ENCODE measurements around the gene RALBP1.

Gene RALBP1

DNA sequence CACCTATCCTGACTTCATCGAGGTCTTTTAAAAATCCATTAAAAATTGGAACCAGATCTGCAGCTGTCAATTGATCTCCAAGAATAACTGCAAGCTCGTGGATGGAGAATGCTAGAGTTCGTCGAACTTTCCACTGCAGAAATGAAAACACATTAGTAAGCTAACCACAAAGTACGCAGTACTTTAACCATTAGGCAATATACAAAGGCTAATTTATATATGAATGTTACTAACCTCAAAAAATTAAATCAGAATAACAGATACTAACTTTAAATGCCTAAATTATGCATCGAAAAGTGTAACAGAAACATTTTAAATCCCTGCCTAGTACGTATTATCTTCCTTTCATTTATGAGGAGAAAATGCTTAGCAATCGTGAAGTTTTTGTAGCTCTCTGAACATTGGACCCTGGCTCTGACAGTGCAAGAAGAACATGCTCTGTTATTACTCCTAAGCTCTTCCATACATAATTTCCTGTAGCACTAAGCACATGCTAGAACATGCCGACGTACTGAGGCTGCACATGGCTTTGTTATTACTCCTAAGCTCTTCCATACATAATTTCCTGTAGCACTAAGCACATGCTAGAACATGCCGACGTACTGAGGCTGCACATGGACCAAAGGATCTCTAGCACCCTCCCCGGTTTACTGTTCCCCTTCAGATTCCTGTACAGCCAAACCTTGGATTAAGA is 82.1 kb downstream of the RALBP1 start:
- no peak overlapping the region for H3K4me3 ChIP-seq
- peaks cover 2% of the 10 kb centered on the region; the same call in 1 of the 2 replicates for H3K9me3 ChIP-seq (ENCODE audit: low read depth, low read length)
- no peak for DNase-seq (ENCODE audit: low read depth, low spot score)
- H3K36me3 ChIP-seq (ENCODE audit: insufficient read depth, low read length), result peaks cover 76% of the 10 kb centered on the region
- no peak overlapping the region for H3K27ac ChIP-seq
- H3K9ac ChIP-seq (ENCODE audit: insufficient read length), result no peak overlapping the region
- TF ChIP-seq FOXP2 (optimal IDR thresholded peaks at IDR 0.05; ENCODE audit: control extremely low read depth, extremely low read length, insufficient read depth) (no peak), EZH2 (IDR thresholded peaks at IDR 0.05) (no peak), POLR2AphosphoS5 (IDR thresholded peaks at IDR 0.05; ENCODE audit: borderline replicate concordance, low read depth, low read length) (no peak)

- H3K27ac ChIP-seq, result no peak overlapping the region
- peaks cover 76% of the 10 kb centered on the region for H3K36me3 ChIP-seq (ENCODE audit: insufficient read depth, low read length)
- H3K9ac ChIP-seq (ENCODE audit: insufficient read length), result no peak overlapping the region
Observed at GRCh38 chr18:9558387-9559064, 83.2 kb downstream of the RALBP1 start.

GRCh38 chr18:9559253-9559652 is 83.9 kb downstream of the RALBP1 start:
- TF ChIP-seq EZH2 (IDR thresholded peaks at IDR 0.05) (no peak), FOXP2 (optimal IDR thresholded peaks at IDR 0.05; ENCODE audit: control extremely low read depth, extremely low read length, insufficient read depth) (no peak), POLR2AphosphoS5 (IDR thresholded peaks at IDR 0.05; ENCODE audit: borderline replicate concordance, low read depth, low read length) (no peak)
- H3K4me3 ChIP-seq, result no peak overlapping the region
- H3K36me3 ChIP-seq (ENCODE audit: insufficient read depth, low read length), result peaks cover 72% of the 10 kb centered on the region
- no peaks in the 10 kb centered on the region for H3K9me3 ChIP-seq (ENCODE audit: low read depth, low read length)
- no peak for DNase-seq (ENCODE audit: low read depth, low spot score)
- no peak overlapping the region for H3K27ac ChIP-seq
- H3K9ac ChIP-seq (ENCODE audit: insufficient read length), result no peak overlapping the region

More at GRCh38 chr18:9558387-9559064, 83.2 kb downstream of the RALBP1 start:
- no peak for DNase-seq (ENCODE audit: low read depth, low spot score)
- Histone ChIP-seq H3K4me3 (no peak overlapping the region), H3K9me3 (ENCODE audit: low read depth, low read length) (no peaks in the 10 kb centered on the region)
- TF ChIP-seq EZH2 (IDR thresholded peaks at IDR 0.05), result no peak
- TF ChIP-seq FOXP2 (optimal IDR thresholded peaks at IDR 0.05; ENCODE audit: control extremely low read depth, extremely low read length, insufficient read depth), result no peak
- no peak for TF ChIP-seq POLR2AphosphoS5 (IDR thresholded peaks at IDR 0.05; ENCODE audit: borderline replicate concordance, low read depth, low read length)

- Histone ChIP-seq H3K27ac (no peak overlapping the region), H3K9me3 (ENCODE audit: low read depth, low read length) (no peaks in the 10 kb centered on the region), H3K36me3 (ENCODE audit: insufficient read depth, low read length) (peaks cover 54% of the 10 kb centered on the region), H3K4me3 (no peak overlapping the region), H3K9ac (ENCODE audit: insufficient read length) (no peak overlapping the region)
- DNase-seq (ENCODE audit: low read depth, low spot score), result no peak
- TF ChIP-seq FOXP2 (optimal IDR thresholded peaks at IDR 0.05; ENCODE audit: control extremely low read depth, extremely low read length, insufficient read depth), result no peak
- no peak for TF ChIP-seq POLR2AphosphoS5 (IDR thresholded peaks at IDR 0.05; ENCODE audit: borderline replicate concordance, low read depth, low read length)
- TF ChIP-seq EZH2 (IDR thresholded peaks at IDR 0.05), result no peak
Observed at GRCh38 chr18:9561759-9562158, 86.4 kb downstream of the RALBP1 start.

DNA sequence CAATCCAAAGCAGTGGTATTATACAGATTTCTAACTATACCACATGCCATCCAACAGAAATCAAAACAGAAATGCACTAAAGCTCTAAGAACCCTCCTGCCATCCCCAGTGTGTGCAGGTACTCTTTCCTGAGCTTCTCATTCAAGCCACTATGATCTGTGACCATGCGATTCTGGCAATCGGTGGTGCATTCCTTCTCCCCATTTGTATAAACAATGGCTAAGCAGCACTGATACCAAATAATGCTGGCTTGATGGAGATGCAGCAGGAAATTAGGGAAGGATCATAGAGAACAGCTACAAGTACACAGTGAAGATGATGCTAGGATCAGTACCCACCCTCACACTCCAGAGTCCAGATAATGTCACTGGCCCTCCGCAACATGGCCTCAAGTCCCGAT is 87.3 kb downstream of the RALBP1 start:
- TF ChIP-seq EZH2 (IDR thresholded peaks at IDR 0.05), result no peak
- TF ChIP-seq FOXP2 (optimal IDR thresholded peaks at IDR 0.05; ENCODE audit: control extremely low read depth, extremely low read length, insufficient read depth), result no peak
- TF ChIP-seq POLR2AphosphoS5 (IDR thresholded peaks at IDR 0.05; ENCODE audit: borderline replicate concordance, low read depth, low read length), result no peak
- Histone ChIP-seq H3K27ac (no peak overlapping the region), H3K9me3 (ENCODE audit: low read depth, low read length) (no peaks in the 10 kb centered on the region), H3K9ac (ENCODE audit: insufficient read length) (no peak overlapping the region), H3K36me3 (ENCODE audit: insufficient read depth, low read length) (peaks cover 51% of the 10 kb centered on the region), H3K4me3 (no peak overlapping the region)
- no peak for DNase-seq (ENCODE audit: low read depth, low spot score)

DNA sequence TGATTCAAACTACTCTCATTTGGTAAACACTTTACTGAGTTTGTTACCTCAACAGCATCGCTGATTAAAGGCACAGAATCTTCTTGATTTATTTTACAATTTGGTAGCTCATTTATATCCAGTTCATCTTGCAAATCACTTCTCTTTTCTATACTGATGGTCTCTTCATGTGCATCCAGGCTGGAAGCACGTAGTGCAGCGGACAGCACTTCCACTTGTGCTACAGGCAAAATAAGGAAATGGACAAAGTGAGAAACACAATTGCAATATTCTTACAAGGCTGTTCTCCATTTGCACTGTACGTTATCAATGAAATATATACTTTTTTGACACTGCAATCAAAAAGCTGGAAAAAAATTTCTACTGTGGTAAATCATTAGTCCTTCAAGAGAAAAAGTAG is 88.0 kb downstream of the RALBP1 start:
- TF ChIP-seq FOXP2 (optimal IDR thresholded peaks at IDR 0.05; ENCODE audit: control extremely low read depth, extremely low read length, insufficient read depth) (no peak), POLR2AphosphoS5 (IDR thresholded peaks at IDR 0.05; ENCODE audit: borderline replicate concordance, low read depth, low read length) (no peak), EZH2 (IDR thresholded peaks at IDR 0.05) (no peak)
- no peak for DNase-seq (ENCODE audit: low read depth, low spot score)
- no peak overlapping the region for H3K27ac ChIP-seq

GRCh38 chr18:9565407-9565806 is 90.1 kb downstream of the RALBP1 start:
- TF ChIP-seq EZH2 (IDR thresholded peaks at IDR 0.05) (no peak), FOXP2 (optimal IDR thresholded peaks at IDR 0.05; ENCODE audit: control extremely low read depth, extremely low read length, insufficient read depth) (no peak)

More for the DNA sequence above, 88.0 kb downstream of the RALBP1 start:
- no peak overlapping the region for H3K9ac ChIP-seq (ENCODE audit: insufficient read length)
- no peak overlapping the region for H3K4me3 ChIP-seq
- H3K9me3 ChIP-seq (ENCODE audit: low read depth, low read length), result no peaks in the 10 kb centered on the region
- H3K36me3 ChIP-seq (ENCODE audit: insufficient read depth, low read length), result peaks cover 54% of the 10 kb centered on the region

GRCh38 chr18:9568186-9568585 is 92.9 kb downstream of the RALBP1 start:
- H3K9ac ChIP-seq (ENCODE audit: insufficient read length), result no peak overlapping the region
- DNase-seq (ENCODE audit: low read depth, low spot score), result no peak
- no peak overlapping the region for H3K27ac ChIP-seq
- TF ChIP-seq POLR2AphosphoS5 (IDR thresholded peaks at IDR 0.05; ENCODE audit: borderline replicate concordance, low read depth, low read length), result no peak
- no peak for TF ChIP-seq EZH2 (IDR thresholded peaks at IDR 0.05)
- no peak for TF ChIP-seq FOXP2 (optimal IDR thresholded peaks at IDR 0.05; ENCODE audit: control extremely low read depth, extremely low read length, insufficient read depth)
- no peaks in the 10 kb centered on the region for H3K9me3 ChIP-seq (ENCODE audit: low read depth, low read length)
- peaks cover 53% of the 10 kb centered on the region for H3K36me3 ChIP-seq (ENCODE audit: insufficient read depth, low read length)
- no peak overlapping the region for H3K4me3 ChIP-seq

More at GRCh38 chr18:9565407-9565806, 90.1 kb downstream of the RALBP1 start:
- H3K4me3 ChIP-seq, result no peak overlapping the region
- no peak overlapping the region for H3K27ac ChIP-seq
- no peak for DNase-seq (ENCODE audit: low read depth, low spot score)
- no peak overlapping the region for H3K9ac ChIP-seq (ENCODE audit: insufficient read length)
- peaks cover 59% of the 10 kb centered on the region for H3K36me3 ChIP-seq (ENCODE audit: insufficient read depth, low read length)
- H3K9me3 ChIP-seq (ENCODE audit: low read depth, low read length), result no peaks in the 10 kb centered on the region

All from SK-N-MC (cell line).